Spleen (tissue), 13 donors: ENCODE measurements around the gene PRDX2. TPM values are rescaled to one million over a fixed set of nuclear protein-coding genes. Genes with fewer than 3 reads are reported as not detected.
"Not testable (repeated sequence)": the region's sequence is repeated elsewhere in the genome, so short reads cannot be mapped to it uniquely, and the experiment has no call there.

Source experiments
- DNase-seq: peaks from one replicate; pipeline ENCODE4 v3.0.0-alpha.2; 2020
- H3K27ac ChIP-seq, 8 donors: fragments of 200-600 bp; sonication (generic) in 7 of 8; 1 replicate in 4 of 8; 2 replicates in 4 of 8; pipeline versions ENCODE4 v1.5.0 to v1.8.0; 2016 to 2021; ENCODE audit warnings: inconsistent platforms in 4 of 8, mild to moderate bottlenecking in 4 of 8, moderate library complexity in 1 of 8
- H3K27me3 ChIP-seq, 7 donors: fragments of 200-600 bp; sonication (generic) in 6 of 7; replicated peaks in 1 of 7; 1 replicate in 4 of 7; 2 replicates in 3 of 7; pipeline versions ENCODE4 v1.5.0 to v1.8.0; 2016 to 2021; ENCODE audit warnings: inconsistent platforms in 3 of 7, mild to moderate bottlenecking in 1 of 7
- H3K36me3 ChIP-seq, 6 donors: fragments of 200-600 bp; sonication (generic) in 5 of 6; 1 replicate in 4 of 6; 2 replicates in 2 of 6; pipeline versions ENCODE4 v1.5.0 to v1.8.0; 2016 to 2021; ENCODE audit warnings: inconsistent platforms in 2 of 6
- H3K4me1 ChIP-seq, 6 donors: fragments of 200-600 bp; sonication (generic) in 5 of 6; 1 replicate in 3 of 6; 2 replicates in 3 of 6; pipeline versions ENCODE4 v1.5.0 to v1.8.0; 2016 to 2021; ENCODE audit warnings: inconsistent platforms in 3 of 6
- H3K4me3 ChIP-seq, 8 donors: fragments of 200-600 bp; sonication (generic) in 7 of 8; 1 replicate in 4 of 8; 2 replicates in 4 of 8; pipeline versions ENCODE4 v1.5.0 to v1.8.0; 2016 to 2021; ENCODE audit warnings: inconsistent platforms in 4 of 8, mild to moderate bottlenecking in 4 of 8, moderate library complexity in 2 of 8
- H3K9me3 ChIP-seq, 8 donors: fragments of 200-600 bp; sonication (generic) in 7 of 8; 1 replicate in 4 of 8; 2 replicates in 4 of 8; pipeline versions ENCODE4 v1.5.0 to v1.8.0; 2016 to 2021; ENCODE audit warnings: inconsistent platforms in 4 of 8
- POLR2A ChIP-seq, 3 donors: fragments of 450-650 bp; IDR thresholded peaks; one replicate each; pipeline ENCODE4 v1.5.1; 2017; ENCODE audit warnings: antibody characterized with exemption in 3 of 3, mild to moderate bottlenecking in 1 of 3
- POLR2AphosphoS5 ChIP-seq, 3 donors: sonication (generic); formaldehyde crosslinking; IDR thresholded peaks; one replicate each; pipeline ENCODE4 v1.5.1; 2017; ENCODE audit warnings: antibody characterized with exemption in 3 of 3
- WGBS, 5 donors: extraction: QIAGEN DNeasy Blood & Tissue Kit in 3 of 5; methylation state at CpG; one replicate each; pipeline versions ENCODE4 v1.1.5 to v1.1.7; 2013 to 2018; 5-methylcytosine and 5-hydroxymethylcytosine counted together
- intact Hi-C: fragments of 100-400 bp; cut with DNase I; formaldehyde crosslinking; loops from one replicate; pipeline ENCODE4 v1.15.0; 2023; ENCODE audit warnings: low total_unique reads
- long read RNA-seq, 2 donors: transcript quantifications; one replicate each; lab custom pipeline, GENCODE V29; 2026
- polyA plus RNA-seq, 3 donors: library from polyadenylated mRNA; stranded (reverse); fragments of 200-250 nt; gene quantifications; one replicate each; pipeline ENCODE4 v1.2.1, GENCODE V29; 2013
- total RNA-seq, 7 donors: library from RNA; depleted of rRNA in 3 of 7; stranded (reverse); fragments of >200 nt in 3 of 7; fragmentation: NEBNext Ultra II Directional in 4 of 7; extraction: Animal tissue kit (Norgen Biotek cat#: 25700) in 4 of 7; gene quantifications; one replicate each; pipeline versions ENCODE4 v1.1.0 to v1.2.1, GENCODE V29; 2016 to 2021
- TF ChIP-seq, protein P1 (sequence below), 11 experiments: fragments of 200-600 bp in 7 of 11; fragments of 450-650 bp in 4 of 11; sonication (generic) in 4 of 11; IDR thresholded peaks in 8 of 11; conservative IDR thresholded peaks in 3 of 11; 1 replicate in 7 of 11; 2 replicates in 4 of 11; pipeline versions ENCODE4 v1.4.0 to v1.8.0; 2016 to 2021; ENCODE audit warnings: antibody characterized with exemption in 11 of 11, inconsistent platforms in 4 of 11, mild to moderate bottlenecking in 1 of 11
- donor health status: healthy with polysubstance abuse.
- donor health status: DM: no; HTN: no; CAD: no; lungs with moderate emphysema.
- donor health status: DM: no; HTN: no; CAD: no.
- donor health status: Bipolar disorder and iron deficiency.
- donor health status: healthy.
- donor health status: DM: no; HTN: no; CAD: no.
- donor health status: DM: yes; HTN: yes; CAD: no.

The PRDX2 gene
- total RNA-seq (100 to 1,000 TPM in 6 of 7 donors, 10 to 100 TPM in 1; 97.9 to 203 (median 140) TPM), polyA plus RNA-seq (100 to 1,000 TPM in 2 of 3 donors, 10 to 100 TPM in 1; 78.3 to 123 (median 108) TPM)
- long read RNA-seq, donor 1, transcript PRDX2-201 (6 exons, 987 nt), result major isoform, 146 of 247 reads
- long read RNA-seq, donor 1, partial matches to known transcripts, result 84 of 247 reads
- long read RNA-seq, donor 1, other reads (novel, unspliced or antisense), result 14 of 247 reads
- long read RNA-seq, donor 2, transcript PRDX2-201 (6 exons, 987 nt), result major isoform, 278 of 387 reads
- long read RNA-seq, donor 2, partial matches to known transcripts, result 77 of 387 reads
- long read RNA-seq, donor 2, other reads (novel, unspliced or antisense), result 26 of 387 reads

DNA sequence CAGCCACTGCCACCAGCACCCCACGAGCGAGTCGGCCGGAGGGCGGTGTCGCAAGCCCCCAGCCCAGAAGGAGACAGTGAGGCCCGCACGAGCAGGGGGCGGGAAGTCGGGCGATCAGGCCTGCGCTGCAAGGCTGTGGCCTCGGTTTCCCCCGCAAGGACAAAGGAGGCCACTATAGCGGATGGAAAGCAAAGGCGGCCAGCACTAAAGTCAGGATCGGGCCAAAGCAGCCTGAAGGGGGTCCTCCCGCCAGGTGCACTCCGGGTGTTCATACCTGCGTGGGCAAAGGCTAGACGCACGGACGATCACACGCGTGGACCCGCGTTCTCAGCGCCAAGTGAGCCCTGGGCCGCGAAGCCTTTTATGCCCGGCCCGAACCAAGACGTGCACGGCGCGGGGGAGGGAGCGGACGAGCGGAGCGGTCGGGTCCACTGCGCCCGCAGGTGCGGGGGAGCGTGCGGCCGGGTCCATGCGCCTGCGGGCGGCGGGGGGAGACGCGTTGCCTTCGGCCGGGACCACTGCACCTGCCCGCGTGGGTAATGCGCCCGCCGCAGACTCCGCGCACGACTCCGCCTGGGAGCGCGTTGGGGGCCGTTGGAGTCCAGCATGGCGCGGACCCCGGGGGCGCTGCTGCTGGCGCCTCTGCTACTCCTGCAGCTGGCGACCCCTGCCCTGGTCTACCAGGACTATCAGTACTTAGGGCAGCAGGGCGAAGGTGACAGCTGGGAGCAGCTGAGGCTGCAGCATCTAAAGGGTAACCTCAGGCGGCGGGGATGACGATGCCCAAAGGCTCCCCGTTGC is at the start of gene PRDX2, which contains the start of gene THSD8:
Gene PRDX2 (minus strand): TSS at position 335 of the 801 bp plus-strand sequence. CDS start 539 bp downstream, outside the sequence.
Gene THSD8 (plus strand): TSS at position 604 of the 801 bp plus-strand sequence. CDS start 3 bp downstream, at position 607.
- peaks cover 15 to 52% (median 36%) of the 10 kb centered on the region in 6 donors for H3K4me1 ChIP-seq
- H3K27me3 ChIP-seq, result peaks cover 0 to 20% (median 0%) of the 10 kb centered on the region in 7 donors
- H3K9me3 ChIP-seq, result no peaks in the 10 kb centered on the region
- WGBS, 5 donors, result 0 to 3% (median 0%) methylated on average over 22 to 78 of the region's 78 CpGs
- peak within 1 kb of the TSS; percentile 51 to 90 (median 78) for H3K4me3 ChIP-seq
- H3K36me3 ChIP-seq, result peaks cover 0 to 36% (median 9%) of the 10 kb centered on the region in 6 donors
- TF ChIP-seq POLR2A (IDR thresholded peaks at IDR 0.05), result peak in 2 of 3 donors; percentile 58 to 65
- TF ChIP-seq, protein P1, sequence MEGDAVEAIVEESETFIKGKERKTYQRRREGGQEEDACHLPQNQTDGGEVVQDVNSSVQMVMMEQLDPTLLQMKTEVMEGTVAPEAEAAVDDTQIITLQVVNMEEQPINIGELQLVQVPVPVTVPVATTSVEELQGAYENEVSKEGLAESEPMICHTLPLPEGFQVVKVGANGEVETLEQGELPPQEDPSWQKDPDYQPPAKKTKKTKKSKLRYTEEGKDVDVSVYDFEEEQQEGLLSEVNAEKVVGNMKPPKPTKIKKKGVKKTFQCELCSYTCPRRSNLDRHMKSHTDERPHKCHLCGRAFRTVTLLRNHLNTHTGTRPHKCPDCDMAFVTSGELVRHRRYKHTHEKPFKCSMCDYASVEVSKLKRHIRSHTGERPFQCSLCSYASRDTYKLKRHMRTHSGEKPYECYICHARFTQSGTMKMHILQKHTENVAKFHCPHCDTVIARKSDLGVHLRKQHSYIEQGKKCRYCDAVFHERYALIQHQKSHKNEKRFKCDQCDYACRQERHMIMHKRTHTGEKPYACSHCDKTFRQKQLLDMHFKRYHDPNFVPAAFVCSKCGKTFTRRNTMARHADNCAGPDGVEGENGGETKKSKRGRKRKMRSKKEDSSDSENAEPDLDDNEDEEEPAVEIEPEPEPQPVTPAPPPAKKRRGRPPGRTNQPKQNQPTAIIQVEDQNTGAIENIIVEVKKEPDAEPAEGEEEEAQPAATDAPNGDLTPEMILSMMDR (IDR thresholded peaks at IDR 0.05 in 8 of 11, conservative IDR thresholded peaks at IDR 0.05 in 3 of 11), result peak in 1 of 11 experiments; percentile 17
- peak; percentile 94 for TF ChIP-seq POLR2AphosphoS5 (IDR thresholded peaks at IDR 0.05)
- intact Hi-C loops, result no loop called here
- DNase-seq, result peak; percentile 94
- peak within 1 kb of the TSS; percentile 43 to 82 (median 72) for H3K27ac ChIP-seq

DNA sequence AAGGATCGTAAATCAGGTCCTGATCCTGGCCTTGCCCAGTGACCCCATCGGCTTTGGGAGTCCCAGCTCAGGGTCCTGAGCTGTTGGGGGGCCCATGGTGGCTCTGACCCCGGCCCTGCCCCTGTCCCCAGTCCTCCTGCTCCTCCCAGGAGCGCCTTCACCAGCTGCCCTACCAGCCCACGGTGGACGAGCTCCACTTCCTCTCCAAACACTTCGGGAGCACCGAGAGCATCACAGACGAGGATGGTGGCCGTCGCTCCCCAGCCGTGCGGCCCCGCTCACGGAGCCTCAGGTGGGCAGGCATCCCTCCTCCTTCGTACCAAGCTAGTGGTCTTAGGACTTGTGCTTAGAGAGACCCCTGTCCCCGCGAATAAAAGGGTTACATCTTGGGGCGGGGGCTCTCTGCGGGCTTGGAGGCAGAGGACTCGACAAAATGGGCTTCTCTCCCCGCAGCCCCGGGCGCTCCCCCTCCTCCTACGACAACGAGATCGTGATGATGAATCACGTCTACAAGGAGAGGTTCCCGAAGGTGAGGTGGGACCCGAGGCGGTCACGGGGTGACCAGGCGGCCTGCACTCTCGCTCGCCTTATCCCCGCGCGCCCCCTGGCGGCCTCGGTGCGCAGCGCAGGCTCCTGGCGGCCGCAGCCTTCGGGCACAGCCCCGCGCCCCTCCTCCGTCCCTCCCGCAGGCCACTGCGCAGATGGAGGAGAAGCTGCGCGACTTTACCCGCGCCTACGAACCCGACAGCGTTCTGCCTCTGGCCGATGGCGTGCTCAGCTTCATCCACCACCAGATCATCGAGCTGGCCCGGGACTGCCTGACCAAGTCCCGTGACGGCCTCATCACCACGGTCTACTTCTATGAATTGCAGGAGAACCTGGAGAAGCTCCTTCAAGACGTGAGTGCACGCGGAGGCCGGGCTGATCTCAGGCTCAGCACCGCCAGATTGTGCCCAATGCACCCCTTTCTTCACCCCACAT is 45.8 kb upstream of the PRDX2 start:
- Histone ChIP-seq H3K9me3 (no peaks in the 10 kb centered on the region), H3K4me3 (peak overlapping the region in 4 of 8 donors; percentile 8 to 56 (median 14)), H3K27ac (no peak overlapping the region), H3K4me1 (peaks cover 5 to 11% (median 10%) of the 10 kb centered on the region in 6 donors), H3K36me3 (no peaks in the 10 kb centered on the region), H3K27me3 (peaks cover 3 to 84% (median 23%) of the 10 kb centered on the region in 7 donors)
- DNase-seq, result peak; percentile 96
- TF ChIP-seq, protein P1 (IDR thresholded peaks at IDR 0.05 in 8 of 11, conservative IDR thresholded peaks at IDR 0.05 in 3 of 11), result peak; percentile 97 to 100 (median 99)
- TF ChIP-seq POLR2A (IDR thresholded peaks at IDR 0.05) (no peak), POLR2AphosphoS5 (IDR thresholded peaks at IDR 0.05) (peak; percentile 19 to 78 (median 65))
- 10 to 16% (median 12%) methylated on average over 48 to 69 of the region's 69 CpGs for WGBS, 5 donors
- intact Hi-C loops, result loop anchor here (5.0 kb wide), 1 partner anchor 85 kb away; no protein-coding TSS in a partner anchor

DNA sequence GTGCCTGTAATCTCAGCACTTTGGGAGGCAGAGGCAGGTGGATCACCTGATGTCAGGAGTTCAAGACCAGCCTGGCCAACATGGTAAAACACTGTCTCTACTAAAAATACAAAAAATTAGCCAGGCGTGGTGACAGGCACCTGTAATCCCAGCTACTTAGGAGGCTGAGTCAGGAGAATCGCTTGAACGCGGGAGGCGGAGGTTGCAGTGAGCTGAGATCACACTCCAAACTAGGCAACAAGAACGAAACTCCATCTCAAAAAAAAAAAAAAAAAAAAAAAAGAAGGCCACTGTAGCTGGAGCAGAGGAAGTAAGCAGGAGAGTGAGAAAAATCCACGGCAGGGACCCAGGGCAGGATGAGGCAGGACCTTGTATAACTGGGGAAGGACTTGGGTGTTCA is 45.0 kb upstream of the PRDX2 start:
- H3K36me3 ChIP-seq, H3K4me3 ChIP-seq, H3K27ac ChIP-seq, DNase-seq, H3K9me3 ChIP-seq: not testable (repeated sequence)
- 75 to 83% (median 81%) methylated on average over 7 of the region's 7 CpGs for WGBS, 5 donors
- intact Hi-C loops, result loop anchor here (5.0 kb wide), 1 partner anchor 84 kb away; no protein-coding TSS in a partner anchor
- peaks cover 5 to 16% (median 11%) of the 10 kb centered on the region in 6 donors for H3K4me1 ChIP-seq
- H3K27me3 ChIP-seq, result peaks cover 3 to 87% (median 31%) of the 10 kb centered on the region in 7 donors
